GM12891 (cell line): ENCODE results near the gene MYOZ2.

Experiments used
- POLR2A ChIP-seq: IDR thresholded peaks from 2 replicates; pipeline ENCODE4 v1.6.1; 2011; ENCODE audit warnings: low read depth, low read length, control low read depth
- POU2F2 ChIP-seq: IDR thresholded peaks from 2 replicates; pipeline ENCODE4 v1.6.1; 2011; ENCODE audit warnings: low read depth, mild to moderate bottlenecking, control low read depth, low read length, moderate library complexity
- TAF1 ChIP-seq: IDR thresholded peaks from 2 replicates; pipeline ENCODE4 v1.6.1; 2011; ENCODE audit warnings: low read depth, low read length, control low read depth

DNA sequence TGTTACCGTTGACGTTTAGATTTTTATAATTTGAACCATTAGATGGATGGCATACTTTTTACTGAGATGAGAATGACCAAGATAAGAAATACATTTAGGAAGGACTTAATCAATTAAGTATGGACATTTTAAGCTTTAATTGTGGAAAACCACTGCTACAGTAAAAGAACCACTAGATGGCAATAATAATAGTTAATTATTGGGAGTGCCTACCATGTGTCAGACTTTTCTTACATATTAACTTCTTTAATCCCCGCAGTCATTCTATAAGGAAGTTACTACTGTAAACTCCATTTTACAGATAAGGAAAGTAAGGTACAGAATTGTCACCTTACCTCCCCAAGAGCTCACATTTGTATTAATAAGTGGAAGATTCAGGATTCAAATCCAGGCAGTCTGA, 48.5 kb upstream of the MYOZ2 start:
- TF ChIP-seq POLR2A = no peak
- no peak for TF ChIP-seq POU2F2
- no peak for TF ChIP-seq TAF1
